GM12874 (cell line): Measurements from ENCODE around the gene IL12RB1.

Source experiments
- CTCF ChIP-seq: IDR thresholded peaks from 2 replicates; pipeline ENCODE4 v1.5.1; 2011; ENCODE audit warnings: low read depth, mild to moderate bottlenecking, control low read depth, low read length, moderate library complexity; ENCODE audit not compliant: insufficient read depth

IL12RB1 gene

GRCh38 chr19:18093439-18094161, 6.9 kb upstream of the IL12RB1 start:
- no peak for TF ChIP-seq CTCF

- TF ChIP-seq CTCF = no peak
Observed at GRCh38 chr19:18091217-18091608, 4.5 kb upstream of the IL12RB1 start.

GRCh38 chr19:18090545-18091216, 3.9 kb upstream of the IL12RB1 start:
- TF ChIP-seq CTCF = no peak

- TF ChIP-seq CTCF = no peak
Observed at GRCh38 chr19:18089726-18090125, 3.0 kb upstream of the IL12RB1 start.

- no peak for TF ChIP-seq CTCF
Observed at GRCh38 chr19:18085702-18086457, 854 bp downstream of the IL12RB1 start.

GRCh38 chr19:18083929-18084684, 2.6 kb downstream of the IL12RB1 start:
- no peak for TF ChIP-seq CTCF

- no peak for TF ChIP-seq CTCF
Observed at GRCh38 chr19:18074192-18074591, 12.5 kb downstream of the IL12RB1 start.
